GM10266 (cell line): ENCODE data around the gene CPLANE1.
A peak's percentile ranks its signal among the peaks of the same experiment; 100 is the strongest.

Experiments
- DNase-seq: peaks from one replicate; pipeline ENCODE4 v3.0.0; 2012; ENCODE audit errors: extremely low spot score
- TF ChIP-seq, protein P1 (sequence below): IDR thresholded peaks from 2 replicates; pipeline ENCODE4 v1.5.1; 2012; ENCODE audit warnings: mild to moderate bottlenecking, low read depth; ENCODE audit not compliant: control insufficient read depth, insufficient read depth; ENCODE audit errors: missing control alignments

CPLANE1 gene

GRCh38 chr5:37187465-37187977 lies 61.7 kb downstream of the CPLANE1 start:
- no peak for DNase-seq
- TF ChIP-seq, protein P1, sequence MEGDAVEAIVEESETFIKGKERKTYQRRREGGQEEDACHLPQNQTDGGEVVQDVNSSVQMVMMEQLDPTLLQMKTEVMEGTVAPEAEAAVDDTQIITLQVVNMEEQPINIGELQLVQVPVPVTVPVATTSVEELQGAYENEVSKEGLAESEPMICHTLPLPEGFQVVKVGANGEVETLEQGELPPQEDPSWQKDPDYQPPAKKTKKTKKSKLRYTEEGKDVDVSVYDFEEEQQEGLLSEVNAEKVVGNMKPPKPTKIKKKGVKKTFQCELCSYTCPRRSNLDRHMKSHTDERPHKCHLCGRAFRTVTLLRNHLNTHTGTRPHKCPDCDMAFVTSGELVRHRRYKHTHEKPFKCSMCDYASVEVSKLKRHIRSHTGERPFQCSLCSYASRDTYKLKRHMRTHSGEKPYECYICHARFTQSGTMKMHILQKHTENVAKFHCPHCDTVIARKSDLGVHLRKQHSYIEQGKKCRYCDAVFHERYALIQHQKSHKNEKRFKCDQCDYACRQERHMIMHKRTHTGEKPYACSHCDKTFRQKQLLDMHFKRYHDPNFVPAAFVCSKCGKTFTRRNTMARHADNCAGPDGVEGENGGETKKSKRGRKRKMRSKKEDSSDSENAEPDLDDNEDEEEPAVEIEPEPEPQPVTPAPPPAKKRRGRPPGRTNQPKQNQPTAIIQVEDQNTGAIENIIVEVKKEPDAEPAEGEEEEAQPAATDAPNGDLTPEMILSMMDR: no peak

GRCh38 chr5:37184748-37185364 lies 64.3 kb downstream of the CPLANE1 start:
- DNase-seq: peak; percentile 32
- TF ChIP-seq, protein P1: no peak

DNA sequence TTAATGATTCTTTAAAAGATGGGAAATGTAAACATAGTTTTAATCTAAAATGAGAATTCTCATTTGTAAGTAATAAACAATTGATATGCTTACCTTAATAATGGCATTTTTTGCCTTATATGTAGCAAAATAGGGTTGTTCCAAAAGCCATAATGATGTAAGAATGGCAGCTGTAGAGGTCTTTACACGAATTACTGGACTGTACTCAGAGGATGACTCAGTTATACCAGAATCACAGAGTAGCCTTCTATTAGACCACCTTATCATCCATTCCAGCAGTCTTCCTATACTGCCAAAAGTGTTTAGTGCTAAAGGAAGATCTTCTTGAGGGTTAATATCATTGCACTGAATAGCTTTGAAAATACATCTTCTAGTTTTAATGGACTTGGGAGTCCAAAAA lies 66.5 kb downstream of the CPLANE1 start:
- DNase-seq: no peak
- TF ChIP-seq, protein P1: no peak

- TF ChIP-seq, protein P1: no peak
- no peak for DNase-seq
Measured at GRCh38 chr5:37174928-37175327, 74.2 kb downstream of the CPLANE1 start.

GRCh38 chr5:37172957-37173356 lies 76.2 kb downstream of the CPLANE1 start:
- TF ChIP-seq, protein P1: no peak
- DNase-seq: no peak

DNA sequence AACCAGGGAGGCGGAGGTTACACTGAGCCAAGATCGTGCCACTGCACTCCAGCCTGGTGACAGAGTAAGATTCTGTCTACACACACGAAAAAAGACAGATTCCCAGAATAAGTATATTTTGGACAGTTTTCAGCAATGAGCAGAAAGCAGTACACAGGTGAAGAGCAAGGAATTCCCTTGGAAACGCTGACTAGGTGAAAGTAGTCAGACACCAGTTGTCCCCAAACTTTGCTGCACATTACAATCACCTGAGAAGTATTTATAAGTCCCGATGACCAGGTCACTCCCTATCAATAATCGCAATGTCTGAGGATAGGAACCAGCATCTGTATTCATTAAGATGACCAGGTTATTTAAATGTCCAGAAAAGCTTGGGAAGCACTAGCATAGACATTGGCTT lies 78.3 kb downstream of the CPLANE1 start:
- no peak for DNase-seq
- TF ChIP-seq, protein P1: no peak

DNA sequence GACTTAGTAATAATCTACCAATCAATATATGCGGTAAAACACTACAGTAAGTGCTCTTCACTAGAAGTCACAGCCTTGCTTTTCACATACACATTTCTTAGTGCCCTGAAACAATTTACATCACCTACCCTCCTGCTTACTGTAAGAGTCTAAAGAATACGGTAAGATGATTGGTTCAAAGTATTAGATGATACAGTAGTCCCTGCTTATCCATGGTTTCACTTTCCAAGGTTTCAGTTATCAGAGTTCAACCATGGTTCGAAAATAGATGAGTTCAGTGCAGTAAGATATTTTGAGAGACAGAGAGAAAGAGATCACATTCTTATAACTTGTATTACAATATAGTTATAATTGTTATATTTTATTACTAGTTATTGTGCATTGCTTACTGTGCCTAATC lies 83.0 kb downstream of the CPLANE1 start:
- TF ChIP-seq, protein P1: no peak
- no peak for DNase-seq
